ENCODE data around the gene CYP27A1. TPM values are rescaled to one million over a fixed set of nuclear protein-coding genes. Genes with fewer than 3 reads are reported as not detected.

CYP27A1 gene
- total RNA-seq, 1 experiment from 2014 or later, result 1.2 TPM

GRCh38 chr2:218809515-218809914 lies 27.6 kb downstream of the CYP27A1 start:
- ChIA-PET POLR2A (ENCODE audit: low non-redundant PET) (no interaction called here), CTCF (no interaction called here)
- H3K36me3 ChIP-seq (ENCODE audit: insufficient read depth, low read length, poor library complexity, severe bottlenecking), result no peaks in the 10 kb centered on the region
- BruUV-seq (replicated peaks), result no TSS peak
- no peak for DNase-seq (ENCODE audit: low spot score)
- H3K4me1 ChIP-seq (ENCODE audit: insufficient read depth, low read length, poor library complexity, severe bottlenecking), result peaks cover 15% of the 10 kb centered on the region
- H3K27ac ChIP-seq (ENCODE audit: low read depth, low read length, poor library complexity, severe bottlenecking), result no peak overlapping the region
- intact Hi-C loops (cut with micrococcal nuclease; ENCODE audit: unreplicated experiment), result no loop called here
- TF ChIP-seq EZH2 (IDR thresholded peaks at IDR 0.05; ENCODE audit: borderline replicate concordance, low read depth, low read length, poor library complexity, severe bottlenecking), result no peak
- TF ChIP-seq, protein P1, sequence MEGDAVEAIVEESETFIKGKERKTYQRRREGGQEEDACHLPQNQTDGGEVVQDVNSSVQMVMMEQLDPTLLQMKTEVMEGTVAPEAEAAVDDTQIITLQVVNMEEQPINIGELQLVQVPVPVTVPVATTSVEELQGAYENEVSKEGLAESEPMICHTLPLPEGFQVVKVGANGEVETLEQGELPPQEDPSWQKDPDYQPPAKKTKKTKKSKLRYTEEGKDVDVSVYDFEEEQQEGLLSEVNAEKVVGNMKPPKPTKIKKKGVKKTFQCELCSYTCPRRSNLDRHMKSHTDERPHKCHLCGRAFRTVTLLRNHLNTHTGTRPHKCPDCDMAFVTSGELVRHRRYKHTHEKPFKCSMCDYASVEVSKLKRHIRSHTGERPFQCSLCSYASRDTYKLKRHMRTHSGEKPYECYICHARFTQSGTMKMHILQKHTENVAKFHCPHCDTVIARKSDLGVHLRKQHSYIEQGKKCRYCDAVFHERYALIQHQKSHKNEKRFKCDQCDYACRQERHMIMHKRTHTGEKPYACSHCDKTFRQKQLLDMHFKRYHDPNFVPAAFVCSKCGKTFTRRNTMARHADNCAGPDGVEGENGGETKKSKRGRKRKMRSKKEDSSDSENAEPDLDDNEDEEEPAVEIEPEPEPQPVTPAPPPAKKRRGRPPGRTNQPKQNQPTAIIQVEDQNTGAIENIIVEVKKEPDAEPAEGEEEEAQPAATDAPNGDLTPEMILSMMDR (conservative IDR thresholded peaks at IDR 0.05; ENCODE audit: low read depth, low read length), result no peak
- H3K4me3 ChIP-seq (ENCODE audit: low read depth, low read length, poor library complexity, severe bottlenecking), result no peak overlapping the region
- H3K27me3 ChIP-seq (replicated peaks; ENCODE audit: insufficient read depth, low read depth, low read length, poor library complexity), result no peaks in the 10 kb centered on the region
- H3K9me3 ChIP-seq (ENCODE audit: low read depth, low read length, poor library complexity, severe bottlenecking), result peaks cover 2% of the 10 kb centered on the region

- peaks cover 14% of the 10 kb centered on the region for H3K4me1 ChIP-seq (ENCODE audit: insufficient read depth, low read length, poor library complexity, severe bottlenecking)
- H3K36me3 ChIP-seq (ENCODE audit: insufficient read depth, low read length, poor library complexity, severe bottlenecking), result no peaks in the 10 kb centered on the region
- no peak for TF ChIP-seq EZH2 (IDR thresholded peaks at IDR 0.05; ENCODE audit: borderline replicate concordance, low read depth, low read length, poor library complexity, severe bottlenecking)
- TF ChIP-seq, protein P1 (conservative IDR thresholded peaks at IDR 0.05; ENCODE audit: low read depth, low read length), result no peak
- intact Hi-C loops (cut with micrococcal nuclease; ENCODE audit: unreplicated experiment), result no loop called here
- no TSS peak for BruUV-seq (replicated peaks)
- ChIA-PET CTCF (no interaction called here), POLR2A (ENCODE audit: low non-redundant PET) (no interaction called here)
- no peaks in the 10 kb centered on the region for H3K9me3 ChIP-seq (ENCODE audit: low read depth, low read length, poor library complexity, severe bottlenecking)
- no peaks in the 10 kb centered on the region for H3K27me3 ChIP-seq (replicated peaks; ENCODE audit: insufficient read depth, low read depth, low read length, poor library complexity)
- peak; percentile 25 for DNase-seq (ENCODE audit: low spot score)
- no peak overlapping the region for H3K4me3 ChIP-seq (ENCODE audit: low read depth, low read length, poor library complexity, severe bottlenecking)
- no peak overlapping the region for H3K27ac ChIP-seq (ENCODE audit: low read depth, low read length, poor library complexity, severe bottlenecking)
These were observed 28.3 kb downstream of the CYP27A1 start for GRCh38 chr2:218810256-218810655.

GRCh38 chr2:218811382-218811781 lies 29.4 kb downstream of the CYP27A1 start:
- Histone ChIP-seq H3K4me3 (ENCODE audit: low read depth, low read length, poor library complexity, severe bottlenecking) (no peak overlapping the region), H3K27me3 (replicated peaks; ENCODE audit: insufficient read depth, low read depth, low read length, poor library complexity) (no peaks in the 10 kb centered on the region), H3K9me3 (ENCODE audit: low read depth, low read length, poor library complexity, severe bottlenecking) (no peaks in the 10 kb centered on the region), H3K4me1 (ENCODE audit: insufficient read depth, low read length, poor library complexity, severe bottlenecking) (peaks cover 4% of the 10 kb centered on the region), H3K27ac (ENCODE audit: low read depth, low read length, poor library complexity, severe bottlenecking) (no peak overlapping the region), H3K36me3 (ENCODE audit: insufficient read depth, low read length, poor library complexity, severe bottlenecking) (no peaks in the 10 kb centered on the region)
- no peak for TF ChIP-seq EZH2 (IDR thresholded peaks at IDR 0.05; ENCODE audit: borderline replicate concordance, low read depth, low read length, poor library complexity, severe bottlenecking)
- TF ChIP-seq, protein P1 (conservative IDR thresholded peaks at IDR 0.05; ENCODE audit: low read depth, low read length), result no peak
- intact Hi-C loops (cut with micrococcal nuclease; ENCODE audit: unreplicated experiment), result no loop called here
- ChIA-PET POLR2A (ENCODE audit: low non-redundant PET) (no interaction called here), CTCF (no interaction called here)
- DNase-seq (ENCODE audit: low spot score), result no peak
- no TSS peak for BruUV-seq (replicated peaks)

All from A673 (cell line).